GM12864 (cell line): ENCODE results near the gene MTSS2.

ENCODE experiments used
- DNase-seq: peaks from one replicate; pipeline ENCODE4 v3.0.0-alpha.2; 2011; ENCODE audit warnings: low read depth
- H3K4me3 ChIP-seq: 2 replicates; pipeline ENCODE4 v1.5.1; 2011; ENCODE audit warnings: mild to moderate bottlenecking, low read depth, low read length, control low read depth
- CTCF ChIP-seq: IDR thresholded peaks from 2 replicates; pipeline ENCODE4 v1.5.1; 2011; ENCODE audit warnings: low read depth, mild to moderate bottlenecking, moderate library complexity, low read length, control low read depth, inconsistent platforms; ENCODE audit errors: missing control alignments

MTSS2 gene

GRCh38 chr16:70665113-70665694 is 20.6 kb downstream of the MTSS2 start:
- DNase-seq: no peak
- TF ChIP-seq CTCF: no peak

DNA sequence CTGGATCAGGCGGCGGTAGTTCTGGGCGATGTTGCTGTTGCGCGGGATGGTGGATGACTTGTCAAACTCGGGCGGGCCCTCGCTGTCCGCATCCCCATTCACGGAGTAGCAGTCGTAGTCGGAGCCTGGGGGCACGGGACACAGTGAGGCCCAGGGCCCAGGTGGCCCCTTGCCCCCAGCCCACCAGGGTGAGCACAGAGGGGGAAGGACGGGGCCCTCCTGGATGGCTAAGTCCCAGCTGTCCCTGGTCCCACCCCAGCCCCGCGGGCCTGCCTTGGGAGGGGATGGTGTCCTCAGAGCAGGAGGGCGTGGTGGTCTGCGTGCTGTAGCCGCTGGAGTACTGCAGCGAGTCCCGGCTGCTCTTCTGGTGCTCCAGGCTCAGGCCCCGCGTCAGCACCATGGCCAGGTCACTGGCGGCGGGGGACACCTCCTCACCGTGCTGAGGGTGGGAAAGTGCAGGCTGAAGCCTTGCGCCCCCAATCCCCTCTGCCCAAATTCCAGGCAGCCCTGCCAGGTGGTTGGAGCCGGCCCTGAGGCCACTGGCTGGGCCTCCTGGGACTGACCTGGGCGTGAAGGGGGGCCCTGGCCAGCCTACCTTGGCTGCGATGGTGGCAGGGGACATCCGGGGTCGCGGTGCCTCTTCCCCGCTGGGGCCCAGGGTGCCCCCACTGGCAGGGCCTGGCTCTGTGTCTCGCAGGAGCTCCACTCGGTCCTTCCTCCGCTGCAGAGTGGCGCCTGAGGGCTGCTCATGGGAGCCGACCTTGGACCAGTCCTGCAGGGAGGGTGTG is 21.3 kb downstream of the MTSS2 start:
- TF ChIP-seq CTCF: no peak
- DNase-seq: no peak
- no peak overlapping the region for H3K4me3 ChIP-seq

More at GRCh38 chr16:70665113-70665694, 20.6 kb downstream of the MTSS2 start:
- no peak overlapping the region for H3K4me3 ChIP-seq

DNA sequence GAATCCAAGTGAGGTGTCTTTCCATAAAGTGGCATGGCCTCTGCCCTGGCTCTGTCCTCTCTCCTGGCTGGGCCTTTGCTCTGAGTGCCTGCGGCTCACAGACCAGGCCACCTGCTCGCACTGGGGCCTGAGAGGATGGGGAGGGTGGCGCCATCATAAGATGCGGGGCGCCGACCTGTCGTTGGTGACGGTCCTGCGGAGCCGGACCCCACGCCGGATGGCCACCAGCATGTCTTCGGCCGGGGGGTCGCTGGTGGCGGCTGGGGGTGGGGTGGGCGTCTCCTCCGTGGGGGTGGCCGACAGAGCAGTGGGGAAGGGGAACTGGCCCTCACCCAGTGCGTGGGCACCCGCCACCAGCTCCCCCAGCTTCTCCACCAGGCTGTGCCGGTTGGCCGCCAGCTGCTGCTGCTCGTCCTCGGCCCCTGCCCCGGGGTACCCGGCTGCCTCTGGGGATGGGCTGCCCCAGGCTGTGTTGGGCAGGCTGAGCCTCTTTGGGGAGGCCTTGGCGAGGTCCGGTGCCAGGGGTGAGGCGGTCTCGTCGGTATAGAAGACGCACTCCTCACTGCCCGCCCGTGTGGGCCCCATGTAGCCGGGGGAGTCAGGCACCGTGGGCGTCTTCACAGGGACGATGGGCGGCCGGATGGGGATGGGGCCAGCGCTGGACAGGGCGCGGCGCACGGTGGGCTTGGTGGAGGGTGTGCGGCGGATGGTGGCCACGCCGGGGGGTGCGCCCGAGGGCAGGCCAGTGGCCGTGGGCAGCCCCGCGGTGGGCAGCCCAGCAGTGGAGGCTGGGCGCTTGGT is 22.1 kb downstream of the MTSS2 start:
- no peak for DNase-seq
- H3K4me3 ChIP-seq: no peak overlapping the region
- no peak for TF ChIP-seq CTCF

- TF ChIP-seq CTCF: no peak
- no peak overlapping the region for H3K4me3 ChIP-seq
- no peak for DNase-seq
Observed at GRCh38 chr16:70662991-70663523, 22.8 kb downstream of the MTSS2 start.

DNA sequence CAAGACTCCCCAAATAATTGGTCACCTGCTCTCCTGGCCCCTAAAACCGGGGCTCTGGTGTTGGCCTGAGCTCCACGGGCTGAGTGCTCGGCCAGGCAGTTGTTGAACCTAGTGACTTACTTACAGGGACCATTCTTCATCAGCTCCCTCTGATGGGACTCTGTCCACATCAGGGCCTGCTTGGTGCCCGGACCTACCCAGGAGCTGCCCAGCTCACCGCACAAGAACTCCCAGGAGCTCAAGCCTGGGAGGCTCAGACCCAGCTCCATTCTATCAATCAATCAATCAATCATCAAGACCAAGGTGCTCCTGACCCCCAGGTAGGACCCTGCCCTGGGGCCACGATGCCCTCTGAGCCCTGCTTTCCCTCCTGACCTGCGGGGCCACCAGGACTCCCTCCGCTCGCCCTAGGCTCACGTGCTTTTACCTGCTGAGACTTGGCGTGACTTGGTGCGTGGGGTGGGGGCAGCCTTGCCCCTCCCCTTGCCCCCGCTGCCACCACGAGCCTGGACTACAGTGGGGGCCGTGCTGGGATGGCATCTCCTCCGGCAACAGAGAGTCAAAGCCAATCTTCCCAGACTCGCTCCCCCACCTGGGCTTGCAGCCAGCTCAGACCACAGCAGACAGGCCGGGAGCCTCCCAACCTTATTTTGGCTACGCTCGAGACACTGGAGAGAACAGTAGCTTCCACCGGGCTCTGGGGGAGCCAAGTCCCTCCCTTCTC is 23.8 kb downstream of the MTSS2 start:
- no peak overlapping the region for H3K4me3 ChIP-seq
- no peak for DNase-seq
- no peak for TF ChIP-seq CTCF

- no peak for TF ChIP-seq CTCF
Observed at GRCh38 chr16:70661534-70661917, 24.3 kb downstream of the MTSS2 start.

More at GRCh38 chr16:70661534-70661917, 24.3 kb downstream of the MTSS2 start:
- DNase-seq: no peak
- no peak overlapping the region for H3K4me3 ChIP-seq
